ENCODE results near the gene PADI1.

DNA sequence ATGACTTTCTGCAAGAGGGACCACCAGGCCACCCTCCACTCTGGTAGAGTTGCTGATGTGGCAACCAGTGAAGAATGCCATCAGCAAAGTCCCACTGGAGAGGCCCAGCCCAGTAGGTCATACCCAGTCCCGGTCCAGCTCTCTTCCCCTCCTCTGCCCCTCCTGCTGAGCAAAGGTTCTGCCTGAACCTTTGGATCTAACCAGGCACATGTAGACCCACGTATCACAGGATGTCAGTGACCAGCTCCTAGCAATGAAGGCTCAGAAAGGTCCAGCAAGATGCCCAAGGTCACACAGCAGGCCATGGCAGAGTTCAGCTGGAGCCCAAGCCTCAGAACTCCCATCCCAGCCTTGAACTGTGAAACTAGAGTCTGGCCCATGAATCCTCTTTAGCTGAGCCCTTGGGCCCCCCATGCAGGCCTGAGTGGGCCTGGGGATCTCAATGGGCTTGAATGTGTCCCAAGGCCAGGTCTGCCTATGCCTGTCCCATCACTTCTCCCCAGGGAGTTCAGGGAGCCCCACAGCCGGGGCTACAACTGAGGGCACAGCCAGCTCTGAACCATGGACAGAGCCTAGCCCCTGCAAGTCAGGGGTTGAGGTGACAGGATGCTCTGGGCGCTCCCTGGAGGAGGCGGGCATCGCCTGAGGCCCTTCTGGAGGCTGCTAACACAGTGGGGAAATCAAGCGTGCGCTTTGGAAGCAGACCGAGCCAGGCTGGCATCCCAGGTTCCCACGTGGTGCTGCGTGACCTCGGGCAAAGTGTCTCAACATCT lies 21.4 kb upstream of the PADI1 start:
- no peak for TF ChIP-seq POLR2A (IDR thresholded peaks at IDR 0.05; ENCODE audit: low read length)
- TF ChIP-seq GATA1 (IDR thresholded peaks at IDR 0.05; ENCODE audit: low read depth, low read length), result no peak

Measured in erythroblast (primary cell).